DMS53 (cell line): Measurements from ENCODE around the gene JARID2.

Experiments used
- DNase-seq: peaks from one replicate; lab custom pipeline; 2025; lab: John Stamatoyannopoulos, UW

Gene JARID2

GRCh38 chr6:15335385-15335784 is 89.5 kb downstream of the JARID2 start:
- no peak for DNase-seq

GRCh38 chr6:15335916-15336315 is 90.0 kb downstream of the JARID2 start:
- DNase-seq: no peak

- DNase-seq: no peak
These were observed 91.2 kb downstream of the JARID2 start for GRCh38 chr6:15336900-15337560.

GRCh38 chr6:15337582-15337981 is 91.7 kb downstream of the JARID2 start:
- DNase-seq: no peak

- DNase-seq: no peak
These were observed 92.6 kb downstream of the JARID2 start for GRCh38 chr6:15338476-15338875.

GRCh38 chr6:15339081-15339480 is 93.2 kb downstream of the JARID2 start:
- no peak for DNase-seq

GRCh38 chr6:15340105-15340601 is 94.3 kb downstream of the JARID2 start:
- no peak for DNase-seq

- DNase-seq: no peak
These were observed 94.9 kb downstream of the JARID2 start for GRCh38 chr6:15340775-15341174.

- DNase-seq: no peak
These were observed 95.6 kb downstream of the JARID2 start for GRCh38 chr6:15341311-15342001.

- no peak for DNase-seq
These were observed 96.2 kb downstream of the JARID2 start for GRCh38 chr6:15342114-15342513.

- no peak for DNase-seq
These were observed 97.8 kb downstream of the JARID2 start for GRCh38 chr6:15343490-15344191.

- DNase-seq: no peak
These were observed 98.3 kb downstream of the JARID2 start for GRCh38 chr6:15344192-15344519.

- no peak for DNase-seq
These were observed 99.0 kb downstream of the JARID2 start for GRCh38 chr6:15344831-15345230.

GRCh38 chr6:15346315-15346714 is 100.4 kb downstream of the JARID2 start:
- DNase-seq: no peak

GRCh38 chr6:15348528-15348927 is 102.7 kb downstream of the JARID2 start:
- no peak for DNase-seq

- DNase-seq: no peak
These were observed 103.5 kb downstream of the JARID2 start for GRCh38 chr6:15349379-15349778.

- DNase-seq: no peak
These were observed 104.7 kb downstream of the JARID2 start for GRCh38 chr6:15350386-15351083.

GRCh38 chr6:15351631-15352030 is 105.8 kb downstream of the JARID2 start:
- peak; percentile 13 for DNase-seq

GRCh38 chr6:15352220-15352619 is 106.4 kb downstream of the JARID2 start:
- DNase-seq: no peak

GRCh38 chr6:15352845-15353244 is 107.0 kb downstream of the JARID2 start:
- DNase-seq: no peak

GRCh38 chr6:15355683-15356099 is 109.8 kb downstream of the JARID2 start:
- DNase-seq: no peak

- no peak for DNase-seq
These were observed 110.3 kb downstream of the JARID2 start for GRCh38 chr6:15356179-15356578.
